Head of caudate nucleus (tissue), 42 donors: ENCODE data around the gene TPRX1.
"Not testable (repeated sequence)": the region's sequence is repeated elsewhere in the genome, so short reads cannot be mapped to it uniquely, and the experiment has no call there.

Experiments used
- DNase-seq, 42 donors: peaks; one replicate each; pipeline versions ENCODE4 v3.0.0 to v3.0.0-alpha.2; 2020 to 2021; ENCODE audit warnings: mixed read lengths in 7 of 42
- intact Hi-C: fragments of 100-400 bp; cut with DNase I; formaldehyde crosslinking; loops from one replicate; pipeline ENCODE4 v1.15.0; 2022

The TPRX1 gene

GRCh38 chr19:47803671-47804070 is 680 bp downstream of the TPRX1 start:
- intact Hi-C loops, result not testable (repeated sequence)

DNA sequence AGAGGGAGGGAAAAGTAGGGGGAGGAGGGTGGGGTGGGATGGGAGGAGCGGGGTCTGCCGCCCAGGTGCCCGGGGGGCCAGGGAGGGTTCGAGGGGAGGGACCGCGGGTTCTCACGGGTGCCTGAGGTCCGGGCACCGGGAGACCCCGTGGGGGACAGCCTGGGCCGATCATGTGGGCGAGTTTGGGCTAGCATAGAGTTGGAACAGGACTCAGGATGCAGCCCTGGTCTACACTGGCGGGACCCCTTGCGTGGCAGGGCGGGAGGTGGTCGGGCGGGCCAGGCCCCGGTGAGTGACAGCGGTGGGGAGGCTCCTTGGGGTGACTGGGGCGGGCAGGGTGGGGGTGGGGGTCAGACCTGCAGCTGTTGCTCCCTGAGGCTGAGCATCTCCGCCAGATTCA is 1.2 kb downstream of the TPRX1 start:
- DNase-seq, intact Hi-C loops: not testable (repeated sequence)

More at GRCh38 chr19:47803671-47804070, 680 bp downstream of the TPRX1 start:
- not testable (repeated sequence) for DNase-seq

GRCh38 chr19:47802521-47803043 is 1.8 kb downstream of the TPRX1 start:
- intact Hi-C loops, result no loop called here
- no peak for DNase-seq

GRCh38 chr19:47801270-47801669 is 3.1 kb downstream of the TPRX1 start:
- intact Hi-C loops, result no loop called here
- no peak for DNase-seq

GRCh38 chr19:47798904-47799266 is 5.5 kb downstream of the TPRX1 start:
- intact Hi-C loops, result no loop called here

DNA sequence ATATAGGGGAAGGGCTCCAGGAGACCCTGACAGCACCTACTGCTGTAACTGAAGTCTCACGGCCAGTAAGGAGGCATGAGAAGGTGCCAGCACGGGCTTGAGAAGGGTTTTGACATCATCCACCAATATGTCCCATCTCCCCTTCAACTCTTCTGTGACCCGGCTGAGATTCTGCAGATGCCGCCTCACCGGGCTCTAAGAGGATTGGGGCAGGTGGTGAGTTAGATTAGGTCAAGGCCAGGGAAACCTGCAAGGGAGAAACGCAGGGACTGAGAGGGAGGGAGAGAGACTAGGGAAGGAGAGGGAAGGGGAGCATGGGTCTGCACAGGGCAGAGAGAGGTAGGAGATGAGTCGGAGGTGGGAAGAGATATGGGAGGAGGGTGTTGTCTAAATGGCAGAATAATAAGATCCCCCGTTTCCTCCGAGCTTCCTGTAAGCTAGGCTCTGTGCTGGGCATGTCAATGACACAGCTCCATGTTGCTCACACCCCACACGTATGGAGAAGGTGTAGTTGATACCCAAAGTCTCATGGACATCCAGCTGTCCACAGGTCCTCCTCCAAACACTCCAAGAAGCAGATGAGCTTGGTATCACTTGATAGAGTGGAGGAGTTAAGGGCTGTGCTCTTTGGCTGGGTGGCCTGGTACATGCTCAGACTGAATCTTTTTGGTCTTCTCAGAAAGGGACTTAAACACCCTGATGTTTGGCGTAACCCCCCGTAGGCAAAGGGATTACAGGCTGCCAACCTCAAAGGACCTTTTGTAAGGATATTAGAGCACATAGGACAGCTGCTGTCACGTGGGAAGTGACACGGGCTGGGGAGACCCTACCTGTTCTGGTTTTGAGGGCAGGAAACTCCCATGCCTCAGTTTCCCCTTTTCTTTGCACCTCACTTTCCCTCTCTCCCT is 6.1 kb downstream of the TPRX1 start:
- intact Hi-C loops, result no loop called here
- no peak for DNase-seq

More at GRCh38 chr19:47798904-47799266, 5.5 kb downstream of the TPRX1 start:
- no peak for DNase-seq

DNA sequence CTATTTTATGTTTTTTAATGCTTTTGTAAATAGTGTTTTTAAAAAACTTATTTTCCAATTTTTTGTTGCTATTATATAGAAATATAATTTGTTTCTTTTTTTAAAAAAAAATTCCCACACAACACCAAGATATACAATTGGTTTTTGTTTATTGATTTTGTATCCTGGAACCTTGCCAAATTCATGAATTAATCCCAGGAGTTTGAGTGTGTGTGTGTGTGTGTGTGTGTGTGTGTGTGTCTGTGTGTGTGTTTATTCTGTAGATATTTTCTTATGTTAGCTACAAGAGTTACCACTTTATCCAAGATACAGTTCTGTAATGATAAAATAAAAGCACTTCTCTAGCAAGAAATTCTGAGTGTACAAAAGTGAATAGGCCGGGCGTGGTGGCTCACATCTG is 7.6 kb downstream of the TPRX1 start:
- intact Hi-C loops, result no loop called here
- DNase-seq, result no peak

- DNase-seq, result no peak
- intact Hi-C loops, result no loop called here
These were observed 9.8 kb downstream of the TPRX1 start for GRCh38 chr19:47794526-47794925.

DNA sequence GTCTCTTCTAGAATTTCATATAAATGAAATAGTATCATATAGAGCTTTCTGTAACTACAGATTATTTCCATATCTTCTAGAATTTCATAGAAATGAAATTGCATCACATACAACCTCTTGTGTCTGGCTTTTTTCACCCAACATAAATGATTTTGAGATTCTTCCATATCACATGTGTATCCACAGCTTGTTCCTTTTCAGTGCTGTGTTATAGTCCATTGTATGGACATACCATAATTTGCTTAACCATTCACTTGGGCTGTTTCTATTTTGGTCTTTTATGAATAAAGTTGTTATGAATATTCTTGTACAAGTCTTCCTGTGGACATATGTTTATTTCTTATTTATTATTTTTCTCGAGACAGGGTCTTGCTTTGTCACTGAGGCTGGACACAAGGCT is 11.7 kb downstream of the TPRX1 start:
- DNase-seq, result no peak
- intact Hi-C loops, result no loop called here

DNA sequence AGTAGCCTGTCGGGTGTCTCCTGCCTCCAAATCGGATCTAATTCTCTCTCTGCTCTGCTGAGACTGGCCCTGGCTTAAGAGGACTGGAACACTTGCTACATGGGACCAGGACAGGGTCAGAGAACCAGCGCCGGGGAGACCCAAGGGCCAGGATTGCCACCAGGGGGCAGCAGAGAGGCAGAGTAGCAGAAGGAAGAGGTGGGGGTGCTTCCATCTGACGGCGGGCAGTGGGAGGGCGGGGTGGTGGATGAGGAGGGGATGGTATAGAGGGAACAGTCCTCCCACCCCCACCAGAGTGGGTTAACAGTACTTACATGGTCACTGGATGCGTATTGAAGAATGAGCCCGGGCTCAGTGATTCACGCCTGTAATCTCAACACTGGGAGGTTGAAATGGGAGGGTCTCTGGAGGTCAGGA is 13.9 kb downstream of the TPRX1 start:
- peak; percentile 75 to 96 (median 87) for DNase-seq
- intact Hi-C loops, result no loop called here

DNA sequence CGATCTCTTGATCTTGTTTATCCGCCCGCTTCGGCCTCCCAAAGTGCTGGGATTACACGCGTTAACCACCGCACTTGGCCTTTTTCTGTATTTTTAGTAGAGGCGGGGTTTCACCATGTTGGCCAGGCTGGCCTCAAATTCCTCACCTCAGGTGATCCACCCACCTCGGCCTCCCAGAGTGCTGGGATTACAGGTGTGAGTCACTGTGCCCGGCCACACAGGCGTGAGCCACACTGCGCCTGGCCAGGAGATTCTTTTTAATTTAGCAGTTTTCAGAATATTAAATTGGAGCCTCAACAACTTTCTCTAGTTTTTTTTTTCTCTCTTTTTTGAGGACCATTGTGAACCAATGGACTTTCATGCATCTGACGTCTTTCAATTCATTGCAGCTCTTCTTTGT is 14.5 kb downstream of the TPRX1 start:
- intact Hi-C loops, DNase-seq: not testable (repeated sequence)

DNA sequence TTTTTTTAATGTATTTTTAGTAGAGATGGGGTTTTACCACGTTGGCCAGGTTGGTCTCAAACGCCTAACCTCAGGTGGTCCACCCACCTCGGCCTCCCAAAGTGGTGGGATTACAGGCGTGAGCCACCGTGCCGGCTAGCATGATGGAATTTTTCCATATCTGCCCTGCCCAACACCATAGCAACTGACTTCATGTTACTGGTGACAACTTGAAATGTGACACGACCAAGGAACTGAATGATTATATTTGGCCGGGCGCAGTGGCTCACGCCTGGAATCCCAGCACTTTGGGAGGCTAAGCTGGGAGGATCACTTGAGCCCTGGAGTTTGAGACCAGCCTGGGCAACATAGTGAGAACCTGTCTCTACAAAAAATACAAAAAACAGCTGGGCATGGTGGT is 17.0 kb downstream of the TPRX1 start:
- DNase-seq, intact Hi-C loops: not testable (repeated sequence)

GRCh38 chr19:47786566-47786965 is 17.8 kb downstream of the TPRX1 start:
- intact Hi-C loops, result no loop called here
- DNase-seq, result no peak

- peak in 40 of 42 donors; percentile 33 to 89 (median 68) for DNase-seq
- intact Hi-C loops, result no loop called here
These were observed 22.6 kb downstream of the TPRX1 start for GRCh38 chr19:47781590-47782262.

- intact Hi-C loops, result no loop called here
- DNase-seq, result no peak
These were observed 24.2 kb downstream of the TPRX1 start for GRCh38 chr19:47780215-47780551.

DNA sequence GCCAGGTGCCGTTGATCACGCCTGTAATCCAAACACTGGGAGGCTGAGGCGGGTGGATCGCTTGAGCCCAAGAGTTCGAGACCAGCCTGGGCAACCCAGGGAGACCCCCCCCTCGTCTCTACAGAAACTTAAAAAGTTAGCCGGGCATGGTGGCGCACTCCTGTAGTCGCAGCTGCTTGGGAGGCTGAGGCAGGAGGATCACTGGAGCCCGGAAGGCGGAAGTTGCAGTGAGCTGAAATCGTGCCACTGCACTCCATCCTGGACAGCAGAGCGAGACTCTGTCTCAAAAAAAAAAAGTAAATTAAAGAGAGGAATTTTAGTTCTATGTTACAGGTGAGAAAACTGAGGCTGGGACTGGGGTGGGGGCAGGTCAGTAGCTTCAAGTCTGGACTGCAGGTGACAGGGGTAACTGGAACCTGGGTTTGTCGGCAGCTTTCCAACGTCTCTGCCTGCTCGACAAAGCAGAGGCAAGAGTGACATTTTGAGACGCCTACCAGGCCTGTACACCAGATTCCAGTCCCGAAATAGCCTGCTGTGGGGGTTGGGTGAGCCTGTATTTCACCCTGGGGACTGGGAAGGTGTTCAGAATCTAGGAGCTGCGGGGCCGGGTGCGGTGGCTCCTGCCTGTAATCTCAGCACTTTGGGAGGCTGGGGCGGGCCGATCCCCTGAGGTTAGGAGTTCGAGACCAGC is 24.7 kb downstream of the TPRX1 start:
- DNase-seq, result peak; percentile 50 to 91 (median 79)

GRCh38 chr19:47778954-47779351 is 25.4 kb downstream of the TPRX1 start:
- intact Hi-C loops, result no loop called here
- peak in 41 of 42 donors; percentile 24 to 86 (median 60) for DNase-seq

More for the DNA sequence above, 24.7 kb downstream of the TPRX1 start:
- intact Hi-C loops, result no loop called here

DNA sequence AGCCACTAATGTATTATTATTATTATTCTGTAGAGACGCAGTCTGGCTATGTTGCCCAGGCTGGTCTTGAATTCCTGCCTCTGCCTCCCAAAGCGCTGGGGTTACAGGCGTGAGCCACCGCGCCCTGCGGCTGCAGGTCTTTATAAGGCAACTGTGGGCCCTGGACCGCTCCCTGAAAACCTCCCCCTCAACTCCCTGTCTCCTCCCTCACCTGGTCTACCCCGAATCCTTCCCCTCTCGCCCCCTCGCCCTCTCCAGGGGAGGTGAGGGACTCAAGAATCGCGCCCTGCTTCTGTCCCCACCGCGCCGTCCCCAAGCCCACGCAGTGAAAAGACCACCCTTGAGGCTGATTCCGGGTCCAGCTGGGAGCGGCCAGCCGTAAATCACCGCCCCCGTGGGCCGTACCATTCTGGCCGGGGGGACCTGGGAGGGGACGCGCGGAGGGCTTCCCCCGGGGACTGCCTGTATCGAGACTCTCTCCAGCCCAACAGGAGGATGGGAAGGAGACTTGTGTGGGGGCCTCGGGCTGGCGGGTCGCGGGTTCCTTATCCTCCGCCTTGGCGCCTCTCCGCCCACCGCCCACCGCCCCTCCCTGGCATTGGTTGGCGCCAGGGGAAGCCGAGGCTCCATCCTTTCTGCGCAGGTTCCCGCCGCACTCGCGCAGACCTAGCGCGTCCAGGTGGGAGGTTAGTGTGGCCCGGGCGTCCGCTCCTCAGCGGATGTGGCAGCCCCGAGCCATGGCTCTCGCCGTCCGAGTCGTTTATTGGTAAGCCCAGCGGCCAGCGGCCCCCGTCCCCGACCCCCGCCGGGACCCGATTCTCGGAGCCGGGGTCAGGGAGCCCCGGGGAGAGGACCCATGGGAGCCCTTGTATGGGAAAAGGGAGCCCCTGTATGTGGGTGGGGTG is 26.1 kb downstream of the TPRX1 start, which contains the start of gene SELENOW:
Gene SELENOW (plus strand): TSS at position 655 of the 905 bp plus-strand sequence. CDS start 83 bp downstream, at position 738.
- intact Hi-C loops, result no loop called here
- DNase-seq, result peak; percentile 58 to 94 (median 86)
